SK-N-SH (cell line): ENCODE measurements around the gene BBS9. TPM values are rescaled to one million over a fixed set of nuclear protein-coding genes. Genes with fewer than 3 reads are reported as not detected.

ENCODE experiments used
- CTCF ChIA-PET: fragments of 300-600, 350-600 bp; formaldehyde crosslinking; extraction: SDS; loops from one replicate; lab custom pipeline; 2021; lab: Yijun Ruan, JAX
- POLR2A ChIA-PET: fragments of 350-600 bp; sonication (Branson Sonifier 250); formaldehyde crosslinking; extraction: SDS; loops from one replicate; lab custom pipeline; 2020; ENCODE audit warnings: antibody characterized with exemption, inconsistent platforms; lab: Yijun Ruan, JAX
- DNase-seq: peaks from one replicate; pipeline ENCODE4 v3.0.0; 2012
- H2AFZ ChIP-seq: fragments of 200-600 bp; sonication (generic); 2 replicates; pipeline ENCODE4 v1.8.1; 2016; ENCODE audit warnings: antibody characterized with exemption, mild to moderate bottlenecking, low read depth
- H3F3A ChIP-seq: fragments of 200-600 bp; sonication (generic); replicated peaks from 2 replicates; pipeline ENCODE3; 2016; ENCODE audit warnings: antibody characterized with exemption, mild to moderate bottlenecking; ENCODE audit not compliant: insufficient read depth
- H3K27ac ChIP-seq, 2 experiments: fragments of 200-500 bp in 1 of 2; fragments of 200-600 bp in 1 of 2; sonication (Bioruptor generic) in 1 of 2; sonication (generic), shearing (Covaris generic) in 1 of 2; 2 replicates each; pipeline versions ENCODE4 v1.5.1 to v1.6.1; 2014 to 2016; ENCODE audit warnings: low read depth in 2 of 2, inconsistent platforms in 1 of 2, low read length in 1 of 2, mild to moderate bottlenecking in 1 of 2, mixed read lengths in 1 of 2
- H3K27me3 ChIP-seq: fragments of 200-600 bp; sonication (generic), shearing (Covaris generic); 2 replicates; pipeline ENCODE4 v1.6.1; 2016; ENCODE audit warnings: mixed run types; ENCODE audit not compliant: insufficient read depth
- H3K36me3 ChIP-seq, 2 experiments: fragments of 200-500 bp in 1 of 2; fragments of 200-600 bp in 1 of 2; sonication (Bioruptor generic) in 1 of 2; sonication (generic) in 1 of 2; replicated peaks in 1 of 2; 2 replicates each; pipeline versions ENCODE3 to v1.5.1; 2014 to 2016; ENCODE audit warnings: low read length in 1 of 2, mild to moderate bottlenecking in 1 of 2; ENCODE audit not compliant: insufficient read depth in 2 of 2, control insufficient read depth in 1 of 2
- H3K4me1 ChIP-seq, 2 experiments: fragments of 200-500 bp in 1 of 2; fragments of 200-600 bp in 1 of 2; sonication (Bioruptor generic) in 1 of 2; sonication (generic), shearing (Covaris generic) in 1 of 2; 2 replicates each; pipeline versions ENCODE4 v1.5.1 to v1.6.1; 2014 to 2016; ENCODE audit warnings: low read depth in 1 of 2, low read length in 1 of 2, mixed run types in 1 of 2; ENCODE audit not compliant: insufficient read depth in 2 of 2, control insufficient read depth in 1 of 2
- H3K4me2 ChIP-seq: fragments of 200-600 bp; sonication (generic), shearing (Covaris generic); 2 replicates; pipeline ENCODE4 v1.6.1; 2017; ENCODE audit warnings: mixed run types
- H3K4me3 ChIP-seq, 2 experiments: fragments of 200-500 bp in 1 of 2; fragments of 200-600 bp in 1 of 2; sonication (Bioruptor generic) in 1 of 2; sonication (generic), shearing (Covaris generic) in 1 of 2; 2 replicates each; pipeline versions ENCODE4 v1.5.1 to v1.8.1; 2014 to 2016; ENCODE audit warnings: low read depth in 2 of 2, inconsistent platforms in 1 of 2, low read length in 1 of 2, mild to moderate bottlenecking in 1 of 2, mixed read lengths in 1 of 2, moderate library complexity in 1 of 2
- H3K79me2 ChIP-seq: fragments of 200-600 bp; sonication (generic); 2 replicates; pipeline ENCODE4 v1.8.1; 2017; ENCODE audit warnings: mild to moderate bottlenecking; ENCODE audit not compliant: insufficient read depth
- H3K9ac ChIP-seq: fragments of 200-600 bp; sonication (generic); 2 replicates; pipeline ENCODE4 v1.6.1; 2017; ENCODE audit warnings: mixed run types
- H3K9me2 ChIP-seq: fragments of 200-600 bp; sonication (generic); 2 replicates; pipeline ENCODE4 v1.6.1; 2017; ENCODE audit warnings: mixed run types
- H3K9me3 ChIP-seq: fragments of 200-600 bp; sonication (generic); 2 replicates; pipeline ENCODE4 v1.6.1; 2017; ENCODE audit warnings: mixed run types, mild to moderate bottlenecking, moderate library complexity
- H4K20me1 ChIP-seq: fragments of 200-600 bp; sonication (generic); 2 replicates; pipeline ENCODE4 v1.6.1; 2017; ENCODE audit warnings: mild to moderate bottlenecking, mixed run types; ENCODE audit not compliant: insufficient read depth
- ELF1 ChIP-seq: IDR thresholded peaks from 2 replicates; pipeline ENCODE4 v1.4.0; 2012
- FOXJ3 ChIP-seq: sonication (generic); formaldehyde crosslinking; IDR thresholded peaks from 2 replicates; pipeline ENCODE4 v1.5.1; 2020; ENCODE audit warnings: mild to moderate bottlenecking, missing genetic modification reagents
- FOXM1 ChIP-seq: IDR thresholded peaks from 2 replicates; pipeline ENCODE4 v1.4.0; 2012; ENCODE audit warnings: low read depth, mild to moderate bottlenecking
- JUND ChIP-seq: IDR thresholded peaks from 2 replicates; pipeline ENCODE4 v1.4.0; 2012
- MEF2A ChIP-seq: IDR thresholded peaks from 2 replicates; pipeline ENCODE4 v1.4.0; 2012; ENCODE audit warnings: low read depth, borderline replicate concordance
- NFIC ChIP-seq: IDR thresholded peaks from 2 replicates; pipeline ENCODE4 v1.4.0; 2012; ENCODE audit warnings: borderline replicate concordance
- NRF1 ChIP-seq: IDR thresholded peaks from 2 replicates; pipeline ENCODE4 v1.6.1; 2012; ENCODE audit warnings: low read depth, mild to moderate bottlenecking, low read length
- POLR2AphosphoS5 ChIP-seq: IDR thresholded peaks from 2 replicates; pipeline ENCODE4 v1.6.1; 2012; ENCODE audit warnings: low read depth, low read length
- RCOR1 ChIP-seq: fragments of 150-350 bp; IDR thresholded peaks from 2 replicates; pipeline ENCODE4 v1.6.1; 2017; ENCODE audit warnings: antibody characterized with exemption, low read length
- RFX5 ChIP-seq: IDR thresholded peaks from 2 replicates; pipeline ENCODE4 v1.6.1; 2012; ENCODE audit warnings: mild to moderate bottlenecking, improper control_type of control experiment, low read length
- SIN3A ChIP-seq: IDR thresholded peaks from 2 replicates; pipeline ENCODE4 v1.6.1; 2012; ENCODE audit warnings: low read depth, mild to moderate bottlenecking, low read length, moderate library complexity, borderline replicate concordance
- SMC3 ChIP-seq: IDR thresholded peaks from 2 replicates; pipeline ENCODE4 v1.6.1; 2012; ENCODE audit warnings: low read depth, low read length, improper control_type of control experiment
- TAF1 ChIP-seq: IDR thresholded peaks from 2 replicates; pipeline ENCODE4 v1.6.1; 2012; ENCODE audit warnings: low read depth, mild to moderate bottlenecking, low read length, moderate library complexity, borderline replicate concordance
- TEAD4 ChIP-seq: IDR thresholded peaks from 2 replicates; pipeline ENCODE4 v1.4.0; 2012; ENCODE audit warnings: mild to moderate bottlenecking, borderline replicate concordance; ENCODE audit not compliant: insufficient read depth
- YY1 ChIP-seq: IDR thresholded peaks from 2 replicates; pipeline ENCODE4 v1.4.0; 2012; ENCODE audit warnings: low read depth, mild to moderate bottlenecking
- polyA plus RNA-seq, 3 experiments: library from polyadenylated mRNA; depleted of rRNA; stranded (reverse); fragments of >200 nt; gene quantifications; 2 replicates each; pipeline ENCODE4 v1.2.3, GENCODE V29; 2012
- TF ChIP-seq, protein P1 (sequence below): IDR thresholded peaks from 2 replicates; pipeline ENCODE4 v1.6.1; 2012; ENCODE audit warnings: mild to moderate bottlenecking, low read depth, low read length, moderate library complexity
- TF ChIP-seq, protein P2 (sequence below): IDR thresholded peaks from 2 replicates; pipeline ENCODE4 v1.4.0; 2012; ENCODE audit warnings: low read depth, borderline replicate concordance
- TF ChIP-seq, protein P3 (sequence below): IDR thresholded peaks from 2 replicates; pipeline ENCODE4 v1.4.0; 2012; ENCODE audit warnings: low read depth

BBS9 gene
- polyA plus RNA-seq, 1 of the 3 experiments (the other 2 are of a cell fraction), result 7.5 TPM

DNA sequence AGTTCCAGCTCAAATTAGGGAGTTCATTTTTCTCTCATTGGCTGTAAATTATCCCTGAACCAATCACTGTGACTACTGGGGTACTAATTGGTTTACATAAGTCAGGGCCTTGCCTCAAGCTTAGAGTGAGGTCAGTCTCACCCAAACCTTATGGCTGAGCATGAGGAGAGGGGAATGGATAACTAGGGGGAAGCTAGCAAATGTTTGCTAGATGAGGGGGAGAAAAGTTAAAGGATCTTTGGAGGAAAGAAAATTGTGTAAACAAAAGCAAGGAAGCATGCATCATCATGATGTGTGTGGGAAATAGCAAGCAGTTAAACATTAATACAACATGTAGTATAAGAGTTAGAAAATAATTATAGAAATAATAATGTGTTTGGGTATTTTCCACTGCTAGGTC lies 121.9 kb downstream of the BBS9 start:
- H3K79me2 ChIP-seq, result no peaks in the 10 kb centered on the region
- TF ChIP-seq, protein P1, sequence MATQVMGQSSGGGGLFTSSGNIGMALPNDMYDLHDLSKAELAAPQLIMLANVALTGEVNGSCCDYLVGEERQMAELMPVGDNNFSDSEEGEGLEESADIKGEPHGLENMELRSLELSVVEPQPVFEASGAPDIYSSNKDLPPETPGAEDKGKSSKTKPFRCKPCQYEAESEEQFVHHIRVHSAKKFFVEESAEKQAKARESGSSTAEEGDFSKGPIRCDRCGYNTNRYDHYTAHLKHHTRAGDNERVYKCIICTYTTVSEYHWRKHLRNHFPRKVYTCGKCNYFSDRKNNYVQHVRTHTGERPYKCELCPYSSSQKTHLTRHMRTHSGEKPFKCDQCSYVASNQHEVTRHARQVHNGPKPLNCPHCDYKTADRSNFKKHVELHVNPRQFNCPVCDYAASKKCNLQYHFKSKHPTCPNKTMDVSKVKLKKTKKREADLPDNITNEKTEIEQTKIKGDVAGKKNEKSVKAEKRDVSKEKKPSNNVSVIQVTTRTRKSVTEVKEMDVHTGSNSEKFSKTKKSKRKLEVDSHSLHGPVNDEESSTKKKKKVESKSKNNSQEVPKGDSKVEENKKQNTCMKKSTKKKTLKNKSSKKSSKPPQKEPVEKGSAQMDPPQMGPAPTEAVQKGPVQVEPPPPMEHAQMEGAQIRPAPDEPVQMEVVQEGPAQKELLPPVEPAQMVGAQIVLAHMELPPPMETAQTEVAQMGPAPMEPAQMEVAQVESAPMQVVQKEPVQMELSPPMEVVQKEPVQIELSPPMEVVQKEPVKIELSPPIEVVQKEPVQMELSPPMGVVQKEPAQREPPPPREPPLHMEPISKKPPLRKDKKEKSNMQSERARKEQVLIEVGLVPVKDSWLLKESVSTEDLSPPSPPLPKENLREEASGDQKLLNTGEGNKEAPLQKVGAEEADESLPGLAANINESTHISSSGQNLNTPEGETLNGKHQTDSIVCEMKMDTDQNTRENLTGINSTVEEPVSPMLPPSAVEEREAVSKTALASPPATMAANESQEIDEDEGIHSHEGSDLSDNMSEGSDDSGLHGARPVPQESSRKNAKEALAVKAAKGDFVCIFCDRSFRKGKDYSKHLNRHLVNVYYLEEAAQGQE, result no peak
- no peak for TF ChIP-seq FOXM1
- TF ChIP-seq YY1, result no peak
- no peak for TF ChIP-seq FOXJ3 (CRISPR knock-in tag)
- TF ChIP-seq RCOR1, result no peak
- TF ChIP-seq ELF1, result no peak
- TF ChIP-seq, protein P2, sequence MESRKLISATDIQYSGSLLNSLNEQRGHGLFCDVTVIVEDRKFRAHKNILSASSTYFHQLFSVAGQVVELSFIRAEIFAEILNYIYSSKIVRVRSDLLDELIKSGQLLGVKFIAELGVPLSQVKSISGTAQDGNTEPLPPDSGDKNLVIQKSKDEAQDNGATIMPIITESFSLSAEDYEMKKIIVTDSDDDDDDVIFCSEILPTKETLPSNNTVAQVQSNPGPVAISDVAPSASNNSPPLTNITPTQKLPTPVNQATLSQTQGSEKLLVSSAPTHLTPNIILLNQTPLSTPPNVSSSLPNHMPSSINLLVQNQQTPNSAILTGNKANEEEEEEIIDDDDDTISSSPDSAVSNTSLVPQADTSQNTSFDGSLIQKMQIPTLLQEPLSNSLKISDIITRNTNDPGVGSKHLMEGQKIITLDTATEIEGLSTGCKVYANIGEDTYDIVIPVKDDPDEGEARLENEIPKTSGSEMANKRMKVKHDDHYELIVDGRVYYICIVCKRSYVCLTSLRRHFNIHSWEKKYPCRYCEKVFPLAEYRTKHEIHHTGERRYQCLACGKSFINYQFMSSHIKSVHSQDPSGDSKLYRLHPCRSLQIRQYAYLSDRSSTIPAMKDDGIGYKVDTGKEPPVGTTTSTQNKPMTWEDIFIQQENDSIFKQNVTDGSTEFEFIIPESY, result no peak
- TF ChIP-seq POLR2AphosphoS5, result no peak
- TF ChIP-seq JUND, result no peak
- TF ChIP-seq NFIC, result no peak
- TF ChIP-seq, protein P3, sequence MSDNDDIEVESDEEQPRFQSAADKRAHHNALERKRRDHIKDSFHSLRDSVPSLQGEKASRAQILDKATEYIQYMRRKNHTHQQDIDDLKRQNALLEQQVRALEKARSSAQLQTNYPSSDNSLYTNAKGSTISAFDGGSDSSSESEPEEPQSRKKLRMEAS, result no peak
- no peak for TF ChIP-seq MEF2A
- no peak for TF ChIP-seq SMC3
- TF ChIP-seq SIN3A, result no peak
- no peak for TF ChIP-seq TAF1
- TF ChIP-seq NRF1, result no peak
- TF ChIP-seq RFX5, result no peak
- no peak for TF ChIP-seq TEAD4
- H3K27me3 ChIP-seq, result no peaks in the 10 kb centered on the region
- H3K4me2 ChIP-seq, result no peak overlapping the region
- no peak overlapping the region for H2AFZ ChIP-seq
- ChIA-PET CTCF (interaction anchor here (0.8 to 8.7 kb wide), 4 partner anchors 8 to 682 kb away, joined by 3 to 59 read pairs (median 6); no protein-coding TSS in a partner anchor), POLR2A (no interaction called here)
- no peaks in the 10 kb centered on the region for H3F3A ChIP-seq
- no peaks in the 10 kb centered on the region for H3K9me3 ChIP-seq
- no peaks in the 10 kb centered on the region for H3K9me2 ChIP-seq
- H3K4me3 ChIP-seq, result no peak overlapping the region
- DNase-seq, result no peak
- peak overlapping the region in 1 of 2 experiments; percentile 71; a peak in 1 of 4 replicates for H3K27ac ChIP-seq
- no peak overlapping the region for H3K9ac ChIP-seq
- H3K4me1 ChIP-seq, result peaks cover 0 to 10% of the 10 kb centered on the region in 2 experiments; a peak in 2 of 4 replicates
- H3K36me3 ChIP-seq, result no peaks in the 10 kb centered on the region
- H4K20me1 ChIP-seq, result no peaks in the 10 kb centered on the region
